Bladder microvascular endothelial cell (primary cell): ENCODE results near the gene RNU1-2. TPM values are rescaled to one million over a fixed set of nuclear protein-coding genes. Genes with fewer than 3 reads are reported as not detected.

ENCODE experiments used
- total RNA-seq: library from RNA; depleted of rRNA; stranded (reverse); fragments of >200 nt; gene quantifications from 2 replicates; pipeline ENCODE4 v1.2.3, GENCODE V29; 2014

RNU1-2 gene
- 509 and 6,751 TPM in 2 replicates for total RNA-seq

GRCh38 chr1:16895598-16896315, at the start of gene RNU1-2:
TSS of gene RNU1-2 (plus strand) at chr1:16895980.

GRCh38 chr1:16921391-16922185, 25.8 kb downstream of the RNU1-2 start, which contains the start of gene CROCC:
TSS of gene CROCC (plus strand) at chr1:16921931. CDS start at chr1:16922019, 88 bp downstream.

Other genes starting within 250 kb of the RNU1-2 start
- gene RNU1-3, start 229.0 kb upstream of the RNU1-2 start, total RNA-seq = 509 and 6,751 TPM in 2 replicates
- gene RNU1-4, start 155.5 kb upstream of the RNU1-2 start, total RNA-seq = 509 and 6,751 TPM in 2 replicates
- 15.5 and 22.8 TPM in 2 replicates for gene CROCC, start 26.0 kb downstream of the RNU1-2 start, total RNA-seq
- gene MFAP2, start 84.6 kb downstream of the RNU1-2 start, total RNA-seq = 4.5 and 40.3 TPM in 2 replicates
- 51.5 and 152 TPM in 2 replicates for gene ATP13A2, start 115.9 kb downstream of the RNU1-2 start, total RNA-seq
- 127 and 133 TPM in 2 replicates for gene SDHB, start 158.1 kb downstream of the RNU1-2 start, total RNA-seq
- gene PADI2, start 223.5 kb downstream of the RNU1-2 start, total RNA-seq = under 0.01 and 0.38 TPM in 2 replicates